ENCODE data around the gene SLC26A1. TPM values are rescaled to one million over a fixed set of nuclear protein-coding genes. Genes with fewer than 3 reads are reported as not detected.

SLC26A1 gene
- total RNA-seq, 2 experiments from 2014 or later: not detected

DNA sequence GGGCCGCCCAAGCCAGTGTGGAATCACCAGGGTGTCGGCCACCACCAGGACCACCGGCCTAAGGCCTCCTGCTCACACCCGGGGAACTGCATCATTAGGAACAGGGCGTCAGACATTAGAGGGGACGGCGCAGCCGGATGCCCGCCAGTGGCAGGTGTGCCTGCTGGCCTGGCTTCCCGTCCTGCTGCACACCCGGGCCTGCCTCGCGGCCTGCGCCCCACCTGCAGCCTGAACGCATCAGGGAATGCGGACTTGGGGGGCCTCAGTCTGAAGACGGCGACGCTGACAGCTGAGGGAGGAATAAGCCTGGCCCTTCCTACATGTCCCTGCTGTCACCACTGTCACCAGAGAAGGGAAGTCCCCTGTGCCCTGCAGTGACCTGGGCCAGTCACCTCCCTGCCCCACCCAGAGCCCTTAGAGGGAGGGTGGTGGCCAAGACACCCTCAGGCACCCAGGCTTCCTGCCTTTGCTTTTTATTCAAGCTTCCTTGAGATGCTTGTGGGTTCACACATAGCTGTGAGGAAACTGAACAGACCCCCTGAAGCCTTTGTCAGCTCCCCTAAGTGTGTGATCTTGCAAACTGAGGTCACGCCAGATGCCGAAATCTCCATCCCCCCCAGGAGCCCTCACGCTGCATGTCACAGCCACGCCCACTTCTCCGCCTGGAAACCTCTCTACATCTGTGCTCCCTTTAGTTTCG lies 23.0 kb downstream of the SLC26A1 start:
- POLR2A ChIA-PET: interaction anchor here (0.6 kb wide), 1 partner anchor 217 kb away, joined by 3 read pairs; no protein-coding TSS in a partner anchor
- CTCF ChIA-PET: no interaction called here

DNA sequence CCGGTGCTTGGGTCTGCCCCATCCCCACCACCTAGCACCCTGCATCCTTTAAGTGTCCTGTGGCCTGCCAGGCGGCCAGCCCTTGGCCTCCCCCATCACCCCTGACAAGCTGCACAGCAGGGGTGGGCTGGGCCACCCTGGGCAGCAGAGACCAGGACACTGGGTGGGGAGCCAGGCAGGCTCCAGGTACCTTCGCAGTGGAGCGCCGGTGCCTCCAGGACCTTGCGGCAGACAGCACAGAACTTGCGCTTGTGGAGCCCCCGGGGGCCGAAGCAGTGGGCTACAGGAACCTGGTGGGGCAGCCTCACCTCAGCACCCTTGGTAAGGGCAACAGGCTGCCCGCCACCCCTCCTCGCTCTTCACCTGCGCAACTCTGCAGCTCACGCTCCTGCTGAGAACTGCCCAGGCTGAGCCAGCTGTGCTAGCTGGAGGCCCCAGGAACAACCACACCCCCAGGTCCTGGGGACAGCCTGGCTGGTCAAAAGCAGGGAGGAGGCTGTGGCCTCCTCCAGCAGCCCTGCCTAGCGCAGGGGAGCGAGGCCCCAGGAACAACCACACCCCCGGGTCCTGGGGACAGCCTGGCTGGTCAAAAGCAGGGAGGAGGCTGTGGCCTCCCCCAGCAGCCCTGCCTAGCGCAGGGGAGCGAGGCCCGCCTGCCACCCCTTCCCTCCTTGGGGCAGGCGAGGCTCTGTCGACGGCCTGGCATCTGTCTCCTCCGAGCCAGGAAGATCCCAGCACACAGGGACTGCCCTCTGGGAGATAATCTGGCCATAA lies 24.4 kb downstream of the SLC26A1 start:
- POLR2A ChIA-PET: interaction anchor here (0.7 kb wide), 1 partner anchor 758 kb away, joined by 3 read pairs; no protein-coding TSS in a partner anchor
- CTCF ChIA-PET: interaction anchor here (1.3 kb wide), 1 partner anchor 19 kb away, joined by 3 read pairs; no protein-coding TSS in a partner anchor

- POLR2A ChIA-PET: interaction anchor here (0.7 kb wide), 1 partner anchor 757 kb away, joined by 3 read pairs; no protein-coding TSS in a partner anchor
- CTCF ChIA-PET: interaction anchor here (1.3 kb wide), 1 partner anchor 19 kb away, joined by 3 read pairs; no protein-coding TSS in a partner anchor
Observed at GRCh38 chr4:968221-968620, 25.0 kb downstream of the SLC26A1 start.

DNA sequence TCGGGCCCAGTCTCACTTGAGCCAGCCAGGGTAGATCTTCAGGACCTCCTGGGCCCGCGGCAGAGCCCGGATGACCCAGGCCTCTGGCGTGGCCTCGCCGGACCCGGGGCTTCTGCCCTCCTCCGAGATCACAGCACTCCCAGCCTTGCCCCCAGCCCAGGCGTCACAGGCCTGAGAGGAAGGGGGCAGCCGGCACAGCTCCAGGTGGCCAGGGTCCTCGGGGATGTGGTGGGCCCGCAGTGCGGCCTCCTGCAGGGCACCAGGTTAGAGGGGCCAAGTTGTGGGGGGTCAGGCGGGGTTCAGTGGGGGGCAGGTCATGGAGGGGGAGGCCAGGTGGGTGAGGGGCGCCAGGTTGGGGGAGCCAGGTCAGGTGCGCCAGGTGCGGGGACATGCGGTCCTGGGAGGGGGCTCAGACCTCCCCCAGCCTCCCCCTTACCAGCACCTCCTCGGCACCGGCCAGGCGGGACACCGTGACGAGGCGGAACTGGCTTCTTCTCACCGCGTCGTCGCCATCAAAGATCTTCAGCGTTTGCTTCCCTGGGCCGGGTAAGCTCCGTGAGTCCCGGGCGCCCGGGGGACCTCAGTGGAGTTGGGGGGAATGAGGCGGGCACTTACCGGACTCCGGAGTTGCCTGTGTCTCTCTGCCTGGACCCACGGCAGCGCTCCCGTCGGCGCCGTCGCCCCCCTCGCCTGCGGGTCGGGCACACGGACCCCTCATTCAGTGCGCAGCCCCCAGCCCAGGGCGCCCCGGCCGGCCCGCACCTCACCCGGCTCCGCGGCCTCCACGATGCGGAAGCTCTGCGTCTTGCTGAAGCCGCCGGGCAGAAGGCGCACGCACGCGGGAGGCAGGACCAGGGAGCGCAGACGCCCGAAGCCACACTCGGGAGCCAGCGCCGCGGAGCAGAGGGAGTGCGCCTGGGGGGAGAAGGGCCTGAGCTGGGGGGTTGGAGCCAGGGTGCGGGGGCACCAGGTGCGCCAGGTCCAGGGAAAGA lies 25.8 kb downstream of the SLC26A1 start:
- POLR2A ChIA-PET: no interaction called here
- CTCF ChIA-PET: no interaction called here

GRCh38 chr4:966266-967112 lies 26.7 kb downstream of the SLC26A1 start:
- CTCF ChIA-PET: no interaction called here
- POLR2A ChIA-PET: no interaction called here

DNA sequence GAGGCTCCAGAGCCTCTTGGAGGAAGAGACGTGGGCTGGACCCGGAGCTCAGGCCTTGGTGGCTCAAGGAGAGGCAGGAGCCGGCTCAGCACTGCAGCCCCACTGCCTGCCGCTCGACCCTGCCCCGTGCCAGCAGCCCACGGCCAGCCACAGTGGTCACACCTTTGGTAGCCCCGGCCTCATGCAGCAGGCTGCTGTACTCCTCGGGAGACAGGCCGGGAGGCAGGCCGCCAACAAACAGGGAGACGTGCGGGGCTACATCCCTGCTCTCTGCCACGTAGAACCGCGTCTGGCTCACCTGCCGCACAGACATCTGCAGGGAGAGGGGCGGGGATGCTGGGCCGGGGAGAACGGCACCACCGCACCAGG lies 27.5 kb downstream of the SLC26A1 start:
- ChIA-PET CTCF (no interaction called here), POLR2A (no interaction called here)

DNA sequence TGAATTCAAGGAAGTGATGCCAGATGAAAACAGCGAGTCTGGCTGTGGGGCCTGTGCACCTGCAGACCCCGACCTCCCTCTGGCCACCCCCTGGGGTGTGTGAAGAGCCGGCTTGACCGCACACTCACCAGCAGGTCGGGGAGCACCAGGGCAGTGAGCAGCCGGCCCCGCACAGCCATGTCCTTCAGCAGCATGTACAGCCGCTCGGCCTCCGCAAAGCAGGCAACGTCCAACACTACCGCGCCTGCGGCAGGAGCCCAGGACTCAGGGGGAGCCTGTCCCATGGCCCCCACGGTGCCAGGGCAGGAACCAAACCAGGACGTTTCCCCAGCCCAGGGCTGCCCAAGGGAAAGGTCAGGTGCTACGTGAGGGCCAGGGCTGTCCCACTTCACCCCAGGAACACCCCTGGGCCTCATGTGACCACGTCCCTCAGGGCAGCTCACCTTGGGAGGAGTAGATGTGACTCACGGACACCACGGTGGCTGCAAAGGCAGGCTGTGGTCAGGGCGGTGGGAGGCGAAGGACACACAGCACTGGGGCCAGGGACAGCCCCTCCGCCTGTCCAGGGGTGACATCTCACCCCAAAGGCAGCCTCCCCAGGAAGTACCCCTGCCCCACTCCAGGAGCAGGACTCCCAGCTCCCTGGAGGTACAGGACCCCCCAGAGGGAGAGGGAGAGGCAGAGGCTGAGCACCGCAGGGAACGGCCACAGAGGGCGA lies 28.0 kb downstream of the SLC26A1 start:
- CTCF ChIA-PET: no interaction called here
- POLR2A ChIA-PET: no interaction called here

DNA sequence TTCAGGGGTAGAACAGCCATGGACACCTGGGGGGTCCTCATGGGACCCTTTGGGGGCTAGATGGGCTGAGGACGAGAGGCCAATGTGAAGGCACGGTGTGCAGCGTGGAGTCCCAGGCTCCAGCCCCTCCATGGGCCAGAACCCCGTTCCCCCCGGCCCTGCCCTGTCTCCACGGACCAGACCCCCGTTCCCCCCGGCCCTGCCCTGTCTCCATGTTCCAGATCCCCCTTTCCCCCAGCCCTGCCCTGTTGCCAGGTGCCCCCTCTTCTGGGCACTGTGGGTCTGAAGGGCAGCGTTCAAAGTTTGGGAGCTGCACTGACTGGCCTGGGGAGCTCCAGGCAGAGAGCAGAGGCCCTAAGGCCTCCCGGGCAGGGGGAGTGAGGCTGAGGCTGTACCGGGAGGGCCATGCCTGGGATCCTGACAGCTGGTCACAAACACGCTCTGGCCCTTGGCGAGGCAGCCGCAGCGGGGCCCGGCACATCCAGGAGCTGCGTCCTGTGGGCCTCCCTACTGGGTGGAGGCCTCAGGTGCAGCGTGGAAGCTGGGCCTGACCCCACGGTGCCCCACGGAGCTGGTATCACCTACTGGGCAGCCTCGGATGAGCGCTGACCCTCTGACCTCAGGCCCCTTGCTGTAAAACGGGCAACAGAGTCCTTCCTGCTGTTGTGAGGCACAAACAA lies 28.7 kb downstream of the SLC26A1 start:
- ChIA-PET POLR2A (no interaction called here), CTCF (no interaction called here)

GRCh38 chr4:963276-964225 lies 29.7 kb downstream of the SLC26A1 start:
- ChIA-PET CTCF (no interaction called here), POLR2A (no interaction called here)

DNA sequence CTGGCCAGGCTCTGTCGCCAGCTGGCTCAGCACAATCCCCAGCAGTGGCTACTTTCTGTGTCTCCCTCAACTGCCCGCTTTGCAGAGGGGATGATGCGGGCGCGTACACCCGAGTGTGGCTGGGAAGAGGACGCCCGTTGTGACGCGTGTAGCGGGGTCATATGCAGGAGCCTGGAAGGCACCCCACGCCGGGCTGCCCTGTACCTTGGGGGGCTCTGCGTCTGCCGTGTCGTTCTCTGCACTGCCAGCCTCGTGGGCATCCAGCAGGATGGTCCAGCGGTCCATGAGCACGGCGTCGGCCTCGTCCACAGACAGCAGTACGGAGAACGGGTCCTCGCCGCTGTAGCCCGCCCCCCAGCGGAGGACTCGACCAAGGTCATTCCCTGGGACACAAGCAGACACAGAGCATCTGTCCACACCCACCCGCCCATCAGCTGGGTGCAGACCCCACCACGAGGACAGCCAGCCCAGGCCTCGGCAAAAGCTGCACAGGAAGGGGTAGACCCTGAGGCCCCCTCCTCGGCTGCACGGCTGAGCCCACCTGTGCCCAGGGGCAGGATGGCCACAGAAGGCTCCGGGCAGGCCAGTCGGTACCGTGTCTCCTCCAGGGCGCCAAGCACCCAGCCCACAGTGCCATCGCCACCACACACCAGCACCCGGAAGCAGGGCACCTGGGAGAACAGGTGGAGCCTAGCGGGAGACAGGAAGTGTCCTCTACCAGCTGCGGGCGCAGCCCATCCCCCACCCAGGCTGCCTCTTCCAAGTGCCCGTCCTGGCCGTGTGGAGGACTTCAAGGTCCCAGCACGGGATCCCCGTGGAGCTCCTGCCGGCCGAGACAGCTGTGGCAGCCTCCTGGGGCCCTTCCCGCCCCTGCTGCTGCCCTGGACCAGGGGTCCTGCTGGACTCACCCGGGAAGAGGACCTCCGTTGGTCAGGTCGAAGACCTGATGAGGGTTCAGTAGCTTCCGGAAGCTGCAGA lies 30.7 kb downstream of the SLC26A1 start:
- POLR2A ChIA-PET: no interaction called here
- CTCF ChIA-PET: no interaction called here

DNA sequence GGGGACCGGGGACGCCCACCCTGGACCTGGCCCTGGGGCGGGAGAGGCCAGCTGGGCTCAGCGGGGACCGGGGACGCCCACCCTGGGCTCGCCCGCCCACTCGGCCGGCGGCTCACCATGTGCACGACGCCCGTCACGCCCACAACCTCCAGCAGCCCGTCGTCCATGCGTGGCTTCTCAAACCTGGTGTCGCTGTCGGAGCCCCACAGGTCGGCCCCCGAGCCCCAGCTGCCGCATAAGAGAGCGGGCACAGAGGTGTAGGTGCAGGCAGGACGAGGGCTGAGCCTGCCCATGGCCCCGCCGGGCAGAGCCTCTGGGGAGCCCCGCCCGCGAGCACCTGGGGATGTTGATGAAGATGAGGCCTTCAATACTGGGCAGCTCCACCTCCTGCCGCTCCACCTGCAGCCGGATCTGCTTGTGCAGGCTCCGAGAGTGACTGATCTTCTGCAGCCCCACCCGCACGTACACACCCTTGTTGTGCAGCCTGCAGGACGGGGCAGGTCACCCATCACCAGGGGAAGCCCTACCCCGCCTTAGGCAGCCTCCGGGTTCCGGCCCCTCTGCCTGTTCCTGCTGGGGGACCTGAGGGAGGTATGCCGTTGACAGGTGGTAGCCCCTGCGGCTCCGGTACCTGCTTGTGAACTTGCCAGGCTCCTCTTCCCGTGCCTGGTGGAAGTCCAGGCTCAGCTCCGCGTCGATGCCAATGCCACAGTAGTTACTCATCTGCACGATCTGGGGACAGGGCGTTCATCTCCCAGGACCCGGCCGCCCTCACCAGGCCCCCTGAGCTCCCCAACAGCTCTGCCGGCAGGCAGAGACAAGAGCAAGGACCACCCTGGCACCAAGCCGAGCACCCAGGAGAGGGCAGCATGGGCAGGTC lies 31.6 kb downstream of the SLC26A1 start:
- ChIA-PET CTCF (interaction anchor here (0.6 kb wide), 1 partner anchor 389 kb away, joined by 3 read pairs; no protein-coding TSS in a partner anchor), POLR2A (no interaction called here)

- ChIA-PET CTCF (interaction anchor here (0.6 kb wide), 1 partner anchor 390 kb away, joined by 3 read pairs; no protein-coding TSS in a partner anchor), POLR2A (no interaction called here)
Observed at GRCh38 chr4:960636-961350, 32.4 kb downstream of the SLC26A1 start.

GRCh38 chr4:960140-960635 lies 33.0 kb downstream of the SLC26A1 start:
- ChIA-PET POLR2A (no interaction called here), CTCF (no interaction called here)

All from activated CD8-positive, alpha-beta memory T cell treated with anti-CD3 and anti-CD28 coated beads for 36 hours (primary cell).